HG03066 (cell line): ENCODE measurements around the gene PHIP.

ENCODE experiments used
- ATAC-seq: cut with Tn5 transposase; IDR thresholded peaks from one replicate; pipeline ENCODE4 v1.9.1; 2021; ENCODE audit warnings: low read depth; ENCODE audit not compliant: unreplicated experiment

Gene PHIP

DNA sequence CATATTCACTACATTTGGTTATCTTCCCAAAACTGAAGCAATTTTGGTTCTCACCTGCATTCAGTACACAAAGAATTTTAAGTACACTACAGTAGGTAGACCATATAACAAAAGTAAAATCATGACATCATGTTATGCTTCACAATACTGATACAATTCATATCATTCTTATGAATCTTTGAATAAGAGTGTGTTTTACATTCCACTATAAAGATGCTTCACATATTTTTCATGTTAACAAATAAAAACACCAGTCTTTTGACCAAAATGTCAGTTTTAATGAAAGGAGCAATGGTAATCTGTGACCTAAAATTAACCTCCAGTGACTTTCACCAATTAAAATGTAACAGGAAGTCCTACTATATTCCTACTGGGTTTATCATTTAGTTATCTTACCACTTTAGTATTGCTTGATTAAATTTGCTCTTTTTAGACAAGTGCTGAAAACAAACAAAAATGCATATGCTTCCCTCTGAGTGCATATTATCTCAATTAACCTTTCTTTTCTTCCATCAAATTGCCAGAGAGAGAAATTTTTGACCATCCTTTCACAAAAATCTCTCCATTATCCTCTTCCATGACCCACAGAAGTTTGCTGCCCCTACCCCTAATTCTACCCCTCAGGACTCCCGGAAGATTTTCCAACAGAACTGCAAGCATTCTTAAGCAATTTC is 49.3 kb downstream of the PHIP start:
- ATAC-seq = no peak

DNA sequence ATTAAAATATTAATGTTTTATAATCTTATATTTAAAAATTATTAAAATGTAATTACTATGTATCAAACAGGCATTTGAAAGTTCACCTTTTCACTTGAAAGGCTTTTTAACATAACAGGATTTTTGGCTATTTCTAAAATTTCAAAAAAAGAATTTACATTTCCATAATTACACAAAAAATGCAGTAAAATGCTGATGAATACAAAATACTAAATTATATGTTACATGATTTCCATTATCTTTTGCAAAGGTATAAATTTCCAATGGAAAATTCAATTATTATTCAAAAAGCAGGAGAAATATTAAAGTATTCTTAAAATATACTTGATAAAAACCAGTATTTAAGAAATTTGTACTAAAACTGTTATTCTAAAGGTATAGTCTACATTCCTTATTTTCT is 66.1 kb downstream of the PHIP start:
- no peak for ATAC-seq

DNA sequence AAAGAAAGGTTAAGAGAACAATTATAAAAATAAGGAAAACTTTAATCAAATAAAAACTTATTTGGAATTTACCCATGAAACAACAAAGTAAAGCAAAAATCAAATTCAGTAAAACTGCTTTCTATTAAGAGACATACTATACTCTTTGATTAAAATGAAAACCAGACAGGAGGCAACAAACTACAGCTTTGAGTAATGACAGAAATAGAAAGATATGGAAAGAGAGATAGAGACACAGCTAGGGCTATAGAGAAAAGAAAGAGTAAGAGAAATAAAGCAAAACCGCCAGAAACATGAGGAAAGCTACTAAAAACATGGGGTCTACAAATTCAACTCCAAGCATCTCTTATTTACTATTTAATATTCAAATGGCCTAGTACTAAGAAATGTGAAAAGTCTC is 67.6 kb downstream of the PHIP start:
- no peak for ATAC-seq

DNA sequence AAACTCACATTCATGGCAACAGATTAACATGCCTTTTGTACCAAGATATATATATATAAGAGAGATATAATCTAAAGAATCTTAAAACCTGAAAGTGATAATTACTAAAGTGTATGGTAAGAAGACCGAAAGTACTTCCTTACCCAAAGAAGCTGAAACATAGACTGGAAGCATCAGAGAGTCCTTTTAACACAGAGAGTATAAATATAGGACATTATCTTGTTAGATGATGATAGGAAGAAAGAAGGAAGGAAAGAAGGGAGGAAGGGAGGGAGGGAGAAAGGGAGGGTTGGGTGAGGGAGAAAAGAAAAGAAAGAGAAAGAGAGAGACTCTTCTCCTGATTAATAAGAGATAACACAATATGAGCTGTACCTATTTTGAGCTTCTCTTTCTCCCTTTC is 68.2 kb downstream of the PHIP start:
- ATAC-seq = no peak

DNA sequence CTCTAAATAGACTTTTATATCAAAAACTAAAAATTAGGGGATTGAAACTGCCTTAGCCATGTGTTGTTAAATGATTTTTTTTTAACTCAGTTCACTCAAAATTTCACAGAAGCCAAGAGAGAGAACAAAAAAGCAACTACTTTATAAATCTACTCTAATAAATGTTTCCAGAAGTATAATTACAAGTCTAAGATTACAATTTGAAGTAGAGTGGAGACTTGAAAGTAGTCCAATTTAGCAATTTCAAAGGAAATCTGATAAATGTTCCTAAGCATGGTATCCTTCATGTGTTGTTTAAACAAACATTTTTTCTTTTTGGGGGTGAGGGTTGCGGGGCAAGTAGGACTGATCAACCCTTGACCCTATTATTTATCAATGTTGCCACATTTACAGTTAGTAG is 72.6 kb downstream of the PHIP start:
- ATAC-seq = no peak

DNA sequence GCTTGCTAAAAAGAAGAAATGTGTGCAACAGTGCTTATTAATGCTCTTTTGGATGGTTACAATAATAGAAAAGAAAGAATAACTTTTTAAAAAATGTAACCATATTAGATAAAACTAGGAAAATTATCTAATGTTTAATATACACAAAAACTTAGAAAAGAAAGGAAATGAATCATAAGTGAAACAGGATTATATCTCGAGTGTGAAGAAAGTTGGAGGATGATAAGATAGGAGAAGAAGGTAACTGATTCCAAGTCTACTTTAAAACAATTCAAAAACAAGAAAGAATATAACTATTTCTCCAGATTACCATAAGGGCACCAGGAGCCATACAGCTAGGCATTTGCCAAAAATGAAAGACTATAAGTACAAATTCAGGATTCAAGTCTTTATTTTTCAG is 73.0 kb downstream of the PHIP start:
- no peak for ATAC-seq

DNA sequence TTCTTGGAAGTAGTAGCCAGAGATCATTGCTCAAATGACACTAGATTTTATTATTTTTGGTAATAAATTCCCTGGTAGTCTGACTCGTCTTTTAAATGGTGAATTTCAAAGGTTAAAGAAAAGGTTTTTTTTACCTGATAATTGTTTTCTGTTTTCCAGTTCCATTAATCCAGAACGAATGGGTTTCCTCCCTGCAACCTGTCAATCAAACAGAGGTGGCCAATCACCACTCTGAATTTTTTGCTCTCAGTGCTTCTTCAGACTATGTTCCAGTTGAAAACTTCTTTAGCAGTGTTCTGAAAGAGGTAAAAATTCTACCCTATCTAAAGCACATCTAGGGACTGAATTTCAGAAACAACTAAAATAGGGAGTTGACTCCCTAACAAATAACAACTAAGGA is 73.8 kb downstream of the PHIP start:
- no peak for ATAC-seq

DNA sequence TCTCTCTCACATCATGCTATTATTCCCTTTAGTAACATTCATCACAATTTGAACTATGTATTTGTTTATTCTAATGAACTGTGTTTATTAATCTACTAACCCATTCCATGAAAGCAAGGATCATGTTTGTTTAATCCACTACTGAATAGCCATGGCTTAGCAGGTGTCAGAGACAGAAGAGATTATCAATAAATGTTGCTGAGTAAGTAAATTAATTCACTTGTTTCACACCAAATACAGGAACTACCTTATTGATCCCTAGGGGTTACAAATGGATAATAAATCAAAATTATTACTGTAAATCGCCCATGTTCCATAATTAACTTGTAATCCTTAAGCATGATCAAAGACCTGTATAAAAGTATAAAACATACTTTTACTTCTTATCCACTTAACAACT is 76.6 kb downstream of the PHIP start:
- no peak for ATAC-seq

DNA sequence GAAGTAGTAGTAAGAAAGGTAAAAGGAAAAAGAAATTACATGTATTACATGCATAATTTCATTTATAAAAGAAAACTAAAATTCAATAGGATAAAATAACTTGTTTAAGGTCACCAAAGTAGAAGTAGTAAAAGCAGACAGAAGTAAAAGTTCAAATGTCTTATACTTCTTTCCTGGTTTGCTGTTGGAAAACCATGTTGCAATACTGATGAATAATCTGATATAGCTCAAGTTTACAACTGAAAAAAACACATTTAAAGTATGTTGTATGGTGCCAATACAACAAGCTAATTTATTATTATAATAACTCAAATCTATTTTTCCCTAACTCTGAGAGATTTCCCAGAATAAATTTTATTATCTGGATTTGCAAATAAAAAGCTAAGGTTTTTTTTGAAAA is 78.3 kb downstream of the PHIP start:
- ATAC-seq = no peak

DNA sequence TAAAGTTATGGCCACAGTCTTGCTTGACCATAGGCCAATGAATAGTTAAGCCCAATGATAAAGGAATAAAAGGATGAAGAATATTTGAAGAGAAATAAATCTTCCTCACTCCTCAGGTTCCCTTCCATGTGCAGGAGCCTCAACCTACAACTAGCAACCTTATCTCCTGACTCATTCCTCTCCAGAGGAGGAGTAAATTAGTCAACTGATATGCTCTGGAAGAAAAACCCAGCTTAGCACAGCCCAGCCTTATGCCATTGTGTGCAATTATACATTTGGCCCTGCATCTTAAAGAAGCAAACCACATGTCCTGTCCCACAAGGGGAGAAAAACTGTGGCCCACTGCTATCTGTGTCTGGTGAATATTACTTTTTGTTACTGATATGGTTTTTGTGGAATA is 82.1 kb downstream of the PHIP start:
- ATAC-seq = no peak

DNA sequence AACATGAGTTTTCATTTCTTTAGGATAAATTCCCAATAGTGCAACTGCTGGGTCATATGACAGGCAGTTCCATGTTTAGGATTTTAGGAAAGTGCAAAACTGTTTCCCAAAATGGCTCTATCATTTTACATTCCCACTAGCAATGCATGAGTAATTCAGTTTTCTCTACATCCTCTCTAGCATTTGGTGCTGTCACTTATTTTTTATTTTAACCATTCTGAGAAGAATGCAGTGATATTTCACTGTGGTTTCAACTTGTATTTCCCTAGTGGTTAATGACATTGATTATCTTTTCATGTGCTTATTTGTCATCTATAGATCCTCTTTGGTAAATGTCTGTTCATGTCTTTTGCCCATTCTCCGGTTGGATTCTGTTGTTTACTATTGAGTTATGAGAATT is 82.7 kb downstream of the PHIP start:
- ATAC-seq = no peak

DNA sequence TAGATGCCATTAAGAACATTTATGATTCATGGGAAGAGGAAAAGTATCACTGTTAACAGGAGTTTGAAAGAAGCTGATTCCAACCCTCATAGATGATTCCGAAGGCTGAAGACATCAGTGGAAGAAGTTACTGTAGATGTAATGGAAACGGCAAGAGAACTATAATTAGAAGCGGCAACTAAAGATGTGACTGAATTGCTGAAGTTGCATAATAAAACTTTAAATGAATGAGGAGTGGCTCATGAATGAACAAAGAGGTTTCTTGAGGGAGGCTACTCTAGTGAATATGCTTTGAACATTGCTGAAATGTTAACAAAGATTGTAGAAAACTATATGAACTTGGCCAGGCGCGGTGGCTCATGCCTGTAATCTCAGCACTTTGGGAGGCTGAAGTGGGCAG is 84.1 kb downstream of the PHIP start:
- ATAC-seq = no peak

DNA sequence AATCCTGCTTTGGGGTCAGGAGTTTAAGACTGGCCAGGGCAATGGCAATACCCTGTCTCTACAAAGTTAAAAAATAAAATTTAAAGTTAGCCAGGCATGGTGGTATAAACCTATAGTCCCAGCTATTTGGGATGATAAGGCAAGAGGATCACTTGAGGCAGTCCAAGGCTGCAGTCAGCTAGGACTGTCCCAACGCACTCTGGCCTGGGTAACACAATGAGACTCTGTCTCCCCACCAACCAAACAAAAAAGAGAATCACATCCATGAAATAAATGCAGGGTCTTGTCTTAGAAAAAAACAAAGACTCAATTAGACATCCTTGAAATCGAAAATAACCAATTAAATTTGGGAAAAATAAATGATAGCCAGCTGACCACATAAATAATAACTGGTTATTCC is 88.9 kb downstream of the PHIP start:
- ATAC-seq = no peak

DNA sequence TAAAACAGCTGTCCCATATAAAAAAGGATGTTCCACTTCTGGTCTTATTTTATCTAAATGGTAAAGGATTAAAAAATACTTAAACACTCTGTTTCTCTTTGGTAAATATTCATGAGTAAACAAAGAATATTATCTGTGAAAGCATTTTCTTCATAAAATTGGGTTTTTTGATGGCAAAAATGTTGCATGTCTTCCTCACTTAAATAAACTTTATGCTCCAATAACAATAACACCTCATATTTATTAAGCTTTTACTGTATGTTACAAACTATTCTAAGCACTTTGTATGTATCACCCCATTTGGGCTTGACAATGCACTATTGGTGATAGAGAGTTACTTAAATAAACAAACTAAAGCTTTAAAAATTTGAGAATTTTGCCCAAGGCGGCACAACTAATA is 91.9 kb downstream of the PHIP start:
- no peak for ATAC-seq

DNA sequence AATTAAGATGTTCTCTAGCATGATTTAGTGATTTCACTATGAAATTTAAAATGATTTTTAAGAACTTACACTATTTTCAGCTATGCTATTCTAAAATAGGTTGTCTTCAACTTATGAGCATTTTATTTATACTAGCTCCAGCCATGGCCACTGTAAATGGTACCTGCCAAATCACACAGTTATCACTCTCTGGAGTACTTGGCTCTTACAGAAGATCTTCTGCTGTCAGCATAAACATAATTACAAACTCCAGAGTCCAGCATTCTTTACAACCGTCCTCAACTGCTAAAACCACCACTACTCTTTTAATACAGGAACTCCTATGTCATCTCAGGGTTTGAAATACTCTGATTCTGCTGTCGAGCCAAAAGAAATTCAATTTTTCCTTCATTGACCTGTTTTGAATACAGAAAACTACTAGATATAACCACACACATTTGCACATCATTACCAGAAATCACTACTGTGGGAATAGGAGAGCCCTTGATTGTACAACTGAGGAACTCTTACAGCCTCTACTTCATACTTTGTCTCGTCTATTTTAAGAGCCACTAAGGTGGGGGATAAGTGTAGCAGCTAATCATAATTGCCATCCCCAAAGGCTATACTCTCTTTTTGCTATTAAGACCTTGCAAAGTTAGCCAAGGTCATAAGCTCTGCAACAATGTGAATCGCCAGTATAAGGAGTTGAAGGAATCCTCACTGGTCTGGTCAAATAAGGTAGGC is 93.7 kb downstream of the PHIP start:
- ATAC-seq = no peak

DNA sequence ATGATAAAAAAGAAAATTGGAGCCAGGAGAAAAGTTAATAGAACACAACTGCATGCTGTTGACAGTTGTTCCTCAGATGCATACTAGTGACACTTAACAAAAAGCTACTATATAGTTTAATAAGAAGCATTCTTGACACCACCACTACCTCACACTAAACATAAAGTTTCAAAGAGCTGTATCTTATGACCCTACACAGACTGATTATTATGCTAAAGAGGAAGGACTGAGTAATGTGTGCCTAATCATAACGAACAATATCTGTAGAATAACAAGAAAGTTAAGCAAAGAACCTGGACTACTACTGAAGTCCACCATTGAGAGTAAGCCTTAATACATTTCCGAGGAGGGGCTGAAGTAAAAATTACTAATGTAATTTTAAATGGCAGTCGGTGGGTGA is 110.9 kb downstream of the PHIP start:
- ATAC-seq = no peak

DNA sequence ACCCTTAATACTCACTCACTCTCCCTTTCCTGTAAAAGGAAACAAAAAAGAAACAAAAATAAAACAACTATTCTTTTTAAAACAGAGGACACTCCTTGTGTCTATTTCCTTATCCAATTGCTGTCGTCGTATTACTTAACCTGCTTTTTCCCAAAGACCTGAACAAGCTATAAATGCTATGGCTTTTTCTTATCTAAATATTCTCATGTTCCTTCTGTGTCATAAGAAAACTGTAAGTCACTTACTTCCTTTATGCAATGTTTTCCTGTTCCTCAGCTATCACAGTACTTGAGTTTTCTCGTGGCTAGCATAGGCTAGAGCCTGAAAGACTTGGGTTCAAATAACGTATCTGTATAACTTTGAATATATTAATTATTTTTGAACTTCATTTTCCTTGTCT is 111.5 kb downstream of the PHIP start:
- ATAC-seq = no peak

DNA sequence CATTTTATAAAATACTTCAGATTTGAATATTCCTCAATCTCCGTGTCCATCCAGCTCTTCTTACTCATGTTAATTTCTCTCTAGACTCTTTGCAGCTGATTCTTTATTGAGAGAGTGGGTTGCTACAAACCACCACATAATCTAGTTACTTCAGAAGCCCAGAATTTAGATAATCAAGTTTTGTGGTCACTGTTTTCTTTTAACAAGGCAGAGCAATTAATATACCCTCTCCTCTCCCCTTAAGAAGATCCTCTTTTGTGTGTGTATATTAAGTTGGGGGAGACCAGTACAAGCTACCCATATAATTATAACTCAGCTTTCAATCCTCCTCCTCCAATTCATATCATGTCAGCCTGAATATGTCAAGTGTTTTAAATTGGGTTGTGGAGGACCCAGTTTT is 115.6 kb downstream of the PHIP start:
- no peak for ATAC-seq

DNA sequence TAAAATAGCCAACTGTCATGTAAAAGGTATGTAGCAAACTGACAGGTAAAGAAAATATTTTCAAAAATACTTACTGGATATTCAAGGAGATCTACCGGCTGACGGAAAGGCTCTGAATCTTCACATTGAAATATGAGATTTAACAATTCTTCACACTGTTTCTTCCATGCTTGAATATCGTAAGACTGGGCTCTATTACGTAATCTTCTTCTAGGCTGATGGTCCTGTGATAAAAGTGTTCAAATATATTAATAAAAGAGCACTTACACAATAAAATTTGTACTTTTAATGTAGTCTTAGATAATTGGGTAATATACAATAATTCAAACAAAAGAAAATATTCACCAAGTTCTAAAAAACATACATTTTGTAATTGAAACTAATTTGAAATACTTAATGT is 123.3 kb downstream of the PHIP start:
- ATAC-seq = no peak

DNA sequence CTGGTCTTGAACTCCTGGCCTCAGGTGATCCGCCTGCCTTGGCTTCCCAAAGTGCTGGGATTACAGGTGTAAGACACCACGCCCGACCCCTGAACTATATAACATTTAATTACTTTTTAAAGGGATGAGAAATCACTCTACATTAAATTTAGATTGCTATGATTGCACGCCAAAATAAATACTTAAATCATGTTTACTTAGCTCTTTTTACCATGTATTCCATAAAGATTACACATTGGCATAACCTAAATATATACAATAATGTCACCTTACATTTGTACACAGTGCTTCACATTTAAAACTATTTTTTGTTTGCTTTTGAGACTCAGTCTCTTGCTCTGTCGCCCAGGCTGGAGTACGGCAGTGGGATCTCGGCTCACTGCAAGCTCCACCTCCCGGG is 124.3 kb downstream of the PHIP start:
- no peak for ATAC-seq

DNA sequence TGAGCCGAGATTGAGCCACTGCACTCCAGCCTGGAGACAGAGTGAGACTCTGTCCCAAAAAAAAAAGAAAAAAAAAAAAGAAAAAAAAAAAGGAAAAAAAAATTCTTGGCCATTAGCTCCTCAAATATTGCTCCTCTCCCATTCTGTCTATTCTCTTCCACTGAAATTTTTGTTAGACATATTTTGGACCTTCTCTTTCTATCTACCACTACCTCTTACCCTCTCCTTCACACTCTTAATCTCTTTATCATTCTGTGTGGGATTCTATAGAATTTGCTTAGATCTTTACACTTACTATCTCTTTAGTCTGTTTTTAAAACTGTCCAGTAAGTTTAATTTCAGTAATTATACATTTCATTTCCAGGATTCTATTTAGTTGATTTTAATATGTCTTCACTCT is 125.7 kb downstream of the PHIP start:
- ATAC-seq = no peak

DNA sequence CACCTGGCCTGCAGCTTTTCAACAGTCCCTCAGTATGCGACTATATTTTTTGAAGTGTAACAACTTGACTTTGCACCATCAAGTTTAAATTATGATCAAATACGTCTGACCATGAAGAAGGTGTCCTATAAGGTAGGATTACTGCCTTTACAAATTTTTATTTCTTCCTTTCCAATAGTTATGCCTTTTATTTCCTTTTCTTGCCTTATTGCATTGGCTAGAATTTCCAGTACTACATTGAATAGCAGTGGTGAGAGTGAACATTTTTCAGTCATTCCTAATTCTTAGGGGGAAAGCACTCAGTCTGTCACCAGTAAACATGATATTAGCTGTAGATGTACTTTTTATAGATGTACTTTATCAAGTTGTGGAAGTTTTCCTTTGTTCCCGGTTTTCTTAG is 129.3 kb downstream of the PHIP start:
- no peak for ATAC-seq

DNA sequence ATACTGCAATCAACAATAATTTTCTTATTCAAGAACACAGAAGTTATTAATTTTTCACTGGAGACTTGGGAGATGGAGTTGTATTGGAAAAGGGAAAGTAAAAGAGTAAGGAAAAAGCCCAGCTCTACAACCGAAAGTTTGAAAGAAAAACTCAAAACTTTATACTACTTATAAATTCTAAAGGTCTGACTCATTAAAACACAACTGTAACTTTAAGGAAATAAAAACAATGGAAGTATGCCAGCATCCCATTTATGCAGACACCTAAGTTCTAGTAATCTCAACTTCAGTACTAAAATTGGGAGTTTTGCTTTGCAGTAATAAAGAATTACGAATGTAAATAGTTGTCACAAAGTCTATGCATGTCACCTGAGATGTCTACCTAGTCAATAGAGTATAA is 130.1 kb downstream of the PHIP start:
- ATAC-seq = no peak
